Activated T-cell treated with anti-CD3 and anti-CD28 coated beads for 4 hours (primary cell): ENCODE data around the gene PXMP4.
A peak's percentile ranks its signal among the peaks of the same experiment; 100 is the strongest.
"Not testable (repeated sequence)": the region's sequence is repeated elsewhere in the genome, so short reads cannot be mapped to it uniquely, and the experiment has no call there.

Experiments used
- DNase-seq: peaks from one replicate; pipeline ENCODE4 v3.0.0-alpha.2; 2020

PXMP4 gene, protein sequence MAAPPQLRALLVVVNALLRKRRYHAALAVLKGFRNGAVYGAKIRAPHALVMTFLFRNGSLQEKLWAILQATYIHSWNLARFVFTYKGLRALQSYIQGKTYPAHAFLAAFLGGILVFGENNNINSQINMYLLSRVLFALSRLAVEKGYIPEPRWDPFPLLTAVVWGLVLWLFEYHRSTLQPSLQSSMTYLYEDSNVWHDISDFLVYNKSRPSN

DNA sequence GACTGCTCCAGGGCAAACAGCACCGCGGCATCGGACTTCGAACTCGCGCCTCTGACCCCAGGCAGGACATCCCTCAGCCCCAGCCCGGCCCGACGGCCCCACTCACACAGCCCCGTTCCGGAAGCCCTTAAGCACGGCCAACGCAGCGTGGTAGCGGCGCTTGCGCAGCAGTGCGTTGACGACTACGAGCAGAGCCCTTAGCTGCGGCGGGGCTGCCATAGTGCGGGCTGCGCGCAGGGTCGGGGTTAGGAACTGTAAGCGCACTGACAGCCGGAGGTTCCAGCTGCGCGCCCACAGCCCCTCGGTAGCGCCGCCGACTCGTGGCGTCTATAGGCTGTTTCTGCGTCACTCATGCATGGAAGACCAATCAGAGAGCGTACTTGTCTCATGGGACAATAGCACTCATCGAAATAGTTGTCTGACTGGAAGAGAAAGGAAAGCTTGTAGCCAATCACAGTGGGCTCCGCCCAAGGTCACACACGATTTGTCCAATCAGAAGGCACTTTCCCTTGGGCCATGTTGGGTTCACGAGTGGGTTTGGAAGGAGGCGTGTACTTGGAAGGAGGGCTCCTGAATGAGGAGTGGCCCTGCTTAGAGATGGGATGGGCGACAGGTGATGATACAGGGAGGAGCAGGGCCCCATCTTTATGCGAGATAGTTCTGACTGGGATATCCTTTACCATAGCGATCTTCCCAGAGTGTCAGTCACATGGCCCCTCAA is at the start of gene PXMP4:
Gene PXMP4, minus strand, starts transcription at position 322 of the 721 bp plus-strand sequence. Its CDS starts 103 bp downstream, at position 219.
- DNase-seq: peak; percentile 78

DNA sequence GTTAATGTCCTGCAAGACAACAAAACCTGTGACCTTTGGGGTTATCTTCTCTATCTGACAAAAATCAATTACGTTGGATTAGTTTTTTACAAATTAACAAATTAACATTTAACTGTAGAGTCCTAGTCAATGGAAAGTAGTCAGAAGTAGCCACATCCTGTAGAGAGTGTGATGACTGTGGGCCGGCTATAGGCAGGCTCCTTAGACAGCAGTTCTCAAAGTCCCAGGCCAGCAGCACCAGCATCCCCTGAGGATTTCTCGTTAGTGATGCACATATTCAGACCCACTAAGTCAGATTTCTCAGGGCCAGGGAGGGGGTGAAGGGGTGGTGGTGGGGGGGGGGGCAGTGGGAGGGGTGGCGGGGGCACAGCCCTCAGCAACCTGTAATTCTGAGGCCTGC is 48.9 kb upstream of the PXMP4 start:
- DNase-seq: no peak

DNA sequence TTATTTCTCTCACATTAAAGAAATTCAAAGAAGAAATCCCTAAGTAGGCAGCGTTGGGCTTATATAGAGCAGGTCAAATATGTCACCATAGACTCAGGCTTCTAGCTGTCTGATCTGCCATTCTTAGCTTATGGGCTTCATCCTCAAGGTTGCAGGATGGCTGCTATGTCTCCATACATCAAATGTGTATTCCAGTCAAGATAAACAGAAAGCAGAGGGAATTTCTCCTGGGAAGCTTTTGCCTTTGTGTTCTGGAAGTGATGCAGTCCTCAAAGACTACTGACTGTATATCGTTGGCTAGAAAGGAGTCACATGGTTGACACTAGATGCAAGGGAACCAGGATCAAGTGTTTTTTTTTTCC is 47.6 kb upstream of the PXMP4 start:
- no peak for DNase-seq

DNA sequence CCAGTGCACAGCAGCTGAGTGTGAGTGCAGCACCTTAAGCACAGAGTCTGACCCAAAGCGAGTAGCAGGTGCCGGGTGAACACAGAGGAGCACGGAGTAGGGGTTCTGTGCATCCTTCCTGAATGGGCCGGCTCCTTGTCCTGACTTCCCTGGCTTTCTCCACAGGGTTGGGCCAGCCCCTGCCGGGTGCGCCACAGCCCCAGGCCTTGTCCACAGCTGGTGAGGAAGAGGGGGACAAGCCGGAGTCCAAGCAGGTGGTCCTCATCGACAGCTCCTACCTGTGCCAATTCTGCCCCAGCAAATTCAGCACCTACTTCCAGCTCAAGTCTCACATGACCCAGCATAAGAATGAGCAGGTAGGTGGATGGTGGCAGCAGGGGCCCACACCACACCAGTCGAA is 46.6 kb upstream of the PXMP4 start:
- DNase-seq: no peak

DNA sequence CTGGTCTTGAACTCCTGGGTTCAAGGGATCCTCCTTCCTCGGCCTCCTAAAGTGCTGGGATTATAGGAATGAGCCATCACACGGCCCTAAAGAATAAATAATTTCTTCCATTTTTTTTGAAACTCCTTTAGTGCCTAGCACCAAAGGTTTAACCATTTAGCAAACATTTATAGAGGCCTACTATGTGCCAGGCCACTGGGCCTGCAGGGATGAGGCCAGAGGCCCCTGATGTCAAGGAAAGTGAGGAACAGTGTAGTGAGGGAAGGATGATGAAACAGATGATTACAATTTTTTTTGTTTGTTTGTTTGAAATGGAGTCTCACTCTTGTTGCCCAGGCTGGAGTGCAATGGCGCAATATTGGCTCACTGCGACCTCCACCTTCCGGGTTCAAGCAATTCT is 45.5 kb upstream of the PXMP4 start:
- no peak for DNase-seq

DNA sequence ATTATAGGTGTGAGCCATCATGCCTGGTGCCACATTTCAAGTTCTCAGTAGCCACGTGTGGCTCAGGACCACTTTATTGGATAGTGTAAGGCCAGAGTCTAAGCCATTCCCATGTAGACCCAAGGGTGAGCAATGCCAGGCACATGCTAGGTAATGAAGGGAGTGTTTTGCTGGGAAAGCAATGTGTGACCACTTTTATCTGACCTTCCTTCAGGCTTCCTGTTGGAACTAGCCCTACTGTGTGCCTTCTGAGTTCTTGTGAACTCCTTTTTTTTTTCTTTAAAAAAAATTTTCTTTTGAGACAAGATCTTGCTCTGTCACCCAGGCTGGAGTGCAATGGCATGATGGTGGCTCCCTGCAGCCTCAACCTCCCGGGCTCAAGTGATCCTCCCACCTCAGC is 45.0 kb upstream of the PXMP4 start:
- DNase-seq: no peak

DNA sequence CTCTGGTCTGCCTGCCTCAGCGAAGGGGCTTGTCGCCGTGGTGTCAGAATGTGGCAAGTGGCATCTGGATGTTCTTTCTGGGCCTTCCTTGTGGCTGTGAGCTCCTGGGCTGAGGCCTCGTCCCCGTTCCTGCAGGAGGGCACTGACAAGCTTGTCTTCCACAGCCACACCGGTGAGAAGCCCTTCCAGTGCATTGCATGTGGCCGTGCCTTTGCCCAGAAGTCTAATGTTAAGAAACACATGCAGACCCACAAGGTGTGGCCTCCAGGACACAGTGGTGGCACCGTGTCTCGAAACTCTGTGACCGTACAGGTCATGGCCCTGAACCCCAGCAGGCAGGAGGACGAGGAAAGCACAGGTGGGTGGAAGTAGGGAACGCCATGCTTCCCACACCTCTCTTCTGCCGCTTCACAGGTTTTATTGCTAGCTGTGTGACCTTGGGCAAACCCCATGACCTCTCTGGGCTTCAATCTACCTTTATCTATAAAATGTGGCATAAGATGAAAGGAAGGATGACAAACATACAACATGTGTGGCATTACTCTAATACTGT is 41.7 kb upstream of the PXMP4 start:
- no peak for DNase-seq

DNA sequence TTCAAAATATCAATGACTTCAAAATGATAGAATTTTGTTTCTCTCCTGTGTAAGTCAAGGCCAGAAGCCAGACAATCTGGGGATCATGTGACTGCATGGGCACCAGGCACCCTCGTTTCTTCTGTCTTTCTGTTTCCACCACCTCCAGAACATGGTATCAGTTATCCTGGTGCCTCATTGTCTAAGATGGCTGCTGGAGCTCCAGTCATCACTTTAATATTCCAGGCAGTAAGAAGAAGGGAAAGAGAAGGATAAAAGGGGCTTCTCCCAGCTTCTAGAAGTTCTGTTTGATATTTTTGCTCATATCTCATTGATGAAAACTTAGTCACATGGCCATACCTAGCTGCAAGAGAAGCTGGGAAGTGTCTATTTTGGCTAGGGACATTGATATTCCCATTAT is 37.3 kb upstream of the PXMP4 start:
- DNase-seq: no peak

DNA sequence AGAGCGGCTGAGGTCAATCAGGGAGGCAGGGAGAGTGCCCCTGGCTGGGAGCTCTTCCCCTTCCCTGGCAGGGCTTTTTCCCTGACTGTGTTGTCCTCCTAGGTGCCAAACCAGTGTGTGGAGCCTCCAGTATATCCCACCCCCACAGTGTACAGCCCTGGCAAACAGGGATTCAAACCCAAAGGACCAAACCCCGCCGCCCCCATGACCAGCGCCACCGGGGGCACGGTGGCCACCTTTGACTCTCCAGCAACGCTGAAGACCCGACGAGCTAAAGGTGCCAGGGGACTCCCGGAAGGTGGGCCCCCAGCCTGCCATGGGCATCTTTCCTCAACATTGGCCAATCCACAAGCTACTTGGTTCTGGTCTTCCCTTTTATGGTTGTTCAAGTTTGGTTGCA is 36.9 kb upstream of the PXMP4 start:
- DNase-seq: no peak

DNA sequence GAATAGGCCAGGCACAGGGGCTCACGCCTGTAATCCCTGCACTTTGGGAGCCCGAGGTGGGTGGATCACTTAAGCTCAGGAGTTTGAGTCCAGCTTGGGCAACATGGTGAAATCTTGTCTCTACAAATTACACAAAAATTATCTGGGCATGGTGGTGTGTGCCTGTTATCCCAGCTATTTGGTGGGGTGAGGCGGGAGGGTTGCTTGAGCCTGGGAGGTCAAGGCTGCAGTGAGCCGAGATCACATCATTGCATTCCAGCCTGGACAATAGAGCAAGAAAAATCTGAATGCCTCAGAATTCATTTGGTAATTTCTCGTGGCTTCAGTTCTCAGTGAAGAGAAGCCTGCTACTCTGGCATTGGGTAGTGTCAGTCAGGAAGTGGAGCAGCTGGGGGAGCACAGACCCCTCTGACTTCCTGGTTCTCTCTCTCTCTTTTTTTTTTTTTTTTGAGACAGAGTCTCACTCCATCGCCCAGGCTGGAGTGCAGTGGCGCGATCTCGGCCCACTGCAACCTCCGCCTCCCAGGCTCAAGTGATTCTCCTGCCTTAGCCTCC is 35.9 kb upstream of the PXMP4 start:
- DNase-seq: not testable (repeated sequence)

DNA sequence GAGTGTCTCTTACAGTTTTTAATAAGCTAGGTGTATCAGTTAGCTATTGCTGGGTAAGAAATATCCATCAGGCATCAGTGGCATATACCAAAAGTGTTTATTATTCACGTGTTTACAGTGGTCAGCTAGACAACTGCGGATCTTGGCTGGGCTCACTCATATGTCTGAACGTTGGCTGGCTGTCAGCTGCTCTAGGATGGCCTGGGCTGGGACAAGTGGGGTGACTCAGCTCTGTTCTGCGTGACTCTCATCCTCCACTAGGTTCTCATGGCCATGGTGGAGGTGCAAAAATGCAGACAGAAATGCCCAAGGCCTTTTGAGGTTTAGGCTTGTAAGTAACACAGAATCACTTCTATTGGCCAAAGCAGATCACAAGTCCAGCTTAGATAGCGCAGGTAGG is 33.7 kb upstream of the PXMP4 start:
- no peak for DNase-seq

DNA sequence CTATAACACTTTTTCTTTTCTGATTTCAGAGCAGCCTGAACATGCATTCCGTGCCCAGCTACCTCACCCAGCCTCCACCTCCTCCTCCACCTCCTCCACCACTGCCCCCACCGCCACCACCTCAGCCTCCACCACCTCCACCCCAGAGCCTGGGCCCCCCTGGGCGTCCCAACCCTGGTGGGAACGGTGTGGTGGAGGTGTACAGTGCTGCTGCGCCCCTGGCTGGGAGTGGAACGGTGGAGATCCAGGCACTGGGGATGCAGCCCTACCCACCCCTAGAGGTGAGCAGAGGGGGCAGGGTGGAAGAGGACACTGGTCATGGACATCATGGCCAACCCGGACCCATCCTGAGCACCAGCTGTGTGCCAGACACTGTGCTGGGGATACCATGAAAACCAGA is 33.0 kb upstream of the PXMP4 start:
- DNase-seq: no peak

DNA sequence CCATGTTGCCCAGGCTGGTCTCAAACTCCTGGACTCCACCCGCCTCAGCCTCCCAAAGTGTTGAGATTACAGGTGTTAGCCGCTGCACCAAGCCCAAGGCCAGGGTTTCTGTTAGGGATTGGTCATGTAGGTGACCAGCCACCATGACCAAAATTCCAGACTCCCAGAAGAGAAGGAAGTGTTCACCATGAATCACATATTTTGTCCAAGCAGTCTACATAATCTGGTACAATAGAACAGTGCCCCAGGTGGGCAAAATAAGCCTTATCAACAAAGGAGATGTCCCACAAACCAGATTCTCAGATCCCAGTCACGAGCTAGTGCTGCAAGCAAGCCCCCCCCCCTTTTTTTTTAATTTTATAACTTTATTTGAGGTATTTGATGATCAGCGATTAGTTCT is 31.7 kb upstream of the PXMP4 start:
- no peak for DNase-seq

DNA sequence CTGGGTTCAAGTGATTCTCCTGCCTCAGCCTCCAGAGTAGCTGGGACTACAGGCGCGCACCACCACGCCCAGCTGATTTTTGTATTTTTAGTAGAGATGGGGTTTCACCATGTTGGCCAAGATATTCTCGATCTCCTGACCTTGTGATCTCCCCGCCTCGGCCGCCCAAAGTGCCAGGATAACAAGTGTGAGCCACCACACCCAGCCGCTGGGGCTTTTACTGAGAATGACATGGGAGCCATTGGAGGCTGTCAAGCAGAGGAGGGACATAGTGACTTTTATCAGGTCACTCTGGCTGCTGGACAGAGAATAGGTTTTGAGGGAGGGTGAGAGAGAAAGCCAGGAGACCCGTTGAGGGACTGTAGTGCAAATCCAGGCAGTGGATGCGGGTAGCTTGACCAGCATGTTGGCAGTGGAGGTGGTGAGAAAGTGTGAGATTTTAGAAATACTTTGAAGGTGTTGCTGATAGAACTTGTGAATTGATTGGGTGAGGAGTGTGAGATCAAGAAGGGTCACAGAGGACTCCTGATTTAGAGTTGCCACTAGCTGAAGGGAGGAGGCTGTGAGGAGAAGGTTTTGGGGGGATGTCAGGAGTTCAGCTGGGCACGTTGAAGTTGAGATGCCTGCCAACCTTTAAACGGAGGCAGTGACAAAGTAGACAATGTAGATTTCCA is 26.4 kb upstream of the PXMP4 start:
- no peak for DNase-seq

DNA sequence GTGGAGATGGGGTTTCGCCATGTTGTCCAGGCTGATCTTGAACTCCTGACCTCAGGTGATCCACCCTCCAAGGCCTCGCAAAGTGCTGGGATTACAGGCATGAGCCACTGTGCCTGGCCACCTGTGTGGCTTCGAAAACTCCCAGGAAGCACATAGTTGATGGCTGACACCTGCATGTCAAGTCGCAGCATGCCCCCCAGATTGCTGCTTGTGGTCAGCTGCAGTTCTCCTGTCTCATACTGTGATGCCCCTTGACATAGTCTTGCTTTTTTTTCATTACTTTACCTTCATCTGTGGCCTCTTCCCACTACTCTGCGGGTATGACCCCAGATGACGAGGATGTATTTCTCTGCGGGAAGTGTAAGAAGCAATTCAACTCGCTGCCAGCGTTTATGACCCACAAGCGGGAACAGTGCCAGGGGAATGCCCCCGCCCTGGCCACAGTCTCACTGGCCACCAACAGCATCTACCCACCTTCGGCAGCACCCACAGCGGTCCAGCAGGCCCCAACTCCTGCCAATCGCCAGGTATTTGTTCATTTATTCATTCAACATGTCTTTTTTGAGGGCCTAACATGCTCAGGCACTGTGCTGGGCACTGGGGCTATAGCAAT is 24.8 kb upstream of the PXMP4 start:
- DNase-seq: no peak

DNA sequence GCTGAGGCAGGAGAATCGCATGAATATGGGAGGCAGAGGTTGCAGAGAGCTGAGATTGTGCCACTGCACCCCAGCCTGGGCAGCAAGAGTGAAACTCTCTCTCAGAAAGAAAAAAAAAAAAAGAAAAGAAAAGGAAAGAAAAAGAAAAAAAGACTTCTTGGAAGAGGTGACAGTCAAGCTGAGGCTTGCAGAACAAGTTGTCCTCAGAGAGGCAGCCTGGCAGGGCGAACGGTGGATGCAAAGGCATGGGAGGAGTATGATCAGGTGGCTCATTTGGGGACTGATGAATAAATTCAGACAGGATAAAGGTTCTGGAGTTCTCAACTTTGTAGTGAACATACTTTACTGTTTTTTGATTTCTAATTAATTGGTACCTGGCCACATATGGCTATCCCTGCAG is 24.1 kb upstream of the PXMP4 start:
- DNase-seq: no peak

DNA sequence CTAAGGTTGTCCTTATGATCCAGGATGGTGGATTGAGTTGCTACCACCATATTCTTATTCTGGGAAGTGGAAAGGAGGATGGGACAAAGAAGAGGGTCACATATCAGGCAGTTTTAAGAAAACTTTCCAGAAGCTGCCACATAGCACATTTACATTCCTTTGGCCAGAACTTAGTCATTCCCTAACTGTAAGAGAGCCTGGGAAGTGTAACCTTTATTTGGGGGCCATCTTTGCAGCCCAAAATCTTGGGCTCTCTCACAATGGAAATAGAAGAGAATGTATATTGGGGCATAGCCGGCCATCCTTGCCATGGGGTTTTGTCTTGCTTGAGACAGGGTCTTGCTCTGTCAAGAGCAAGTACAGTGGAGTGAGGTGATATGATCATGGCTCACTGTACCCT is 20.1 kb upstream of the PXMP4 start:
- no peak for DNase-seq

DNA sequence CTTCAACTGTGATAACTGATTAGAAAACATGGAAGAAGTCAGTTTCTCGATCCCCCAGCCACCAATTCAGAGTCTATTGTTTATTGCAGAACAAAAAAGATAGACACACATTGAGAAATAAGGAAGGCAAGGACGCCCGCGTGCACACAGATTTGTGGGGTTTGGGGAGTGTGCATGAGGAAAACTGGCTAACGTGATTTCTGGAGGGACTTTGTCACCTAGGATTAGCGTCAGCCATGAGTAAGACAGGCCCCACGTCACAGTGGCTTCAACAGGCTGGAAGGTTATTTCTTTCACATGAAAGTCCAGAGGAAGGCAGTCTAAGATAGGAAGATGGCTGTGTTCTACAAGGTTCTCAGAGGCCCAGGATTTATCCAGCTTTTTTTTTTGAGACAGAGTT is 19.4 kb upstream of the PXMP4 start:
- no peak for DNase-seq

DNA sequence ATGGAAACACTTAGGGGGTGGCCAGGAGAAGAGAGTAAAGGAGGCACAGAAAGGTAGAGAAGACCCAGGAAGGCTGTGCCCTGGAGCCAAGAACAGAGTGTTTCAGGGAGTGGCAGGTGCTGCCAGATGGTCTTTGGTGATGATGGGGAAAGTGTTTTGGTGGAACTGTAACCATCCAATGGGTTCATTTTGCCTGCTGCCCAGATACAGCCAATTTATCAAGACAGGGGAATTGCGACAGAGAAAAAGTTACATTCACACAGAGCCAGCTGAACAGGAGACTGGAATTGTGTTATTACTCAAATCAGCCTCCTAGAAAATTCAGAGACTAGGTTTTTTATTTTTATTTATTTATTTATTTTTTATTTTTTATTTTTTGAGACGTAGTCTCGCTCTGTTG is 16.9 kb upstream of the PXMP4 start:
- no peak for DNase-seq

DNA sequence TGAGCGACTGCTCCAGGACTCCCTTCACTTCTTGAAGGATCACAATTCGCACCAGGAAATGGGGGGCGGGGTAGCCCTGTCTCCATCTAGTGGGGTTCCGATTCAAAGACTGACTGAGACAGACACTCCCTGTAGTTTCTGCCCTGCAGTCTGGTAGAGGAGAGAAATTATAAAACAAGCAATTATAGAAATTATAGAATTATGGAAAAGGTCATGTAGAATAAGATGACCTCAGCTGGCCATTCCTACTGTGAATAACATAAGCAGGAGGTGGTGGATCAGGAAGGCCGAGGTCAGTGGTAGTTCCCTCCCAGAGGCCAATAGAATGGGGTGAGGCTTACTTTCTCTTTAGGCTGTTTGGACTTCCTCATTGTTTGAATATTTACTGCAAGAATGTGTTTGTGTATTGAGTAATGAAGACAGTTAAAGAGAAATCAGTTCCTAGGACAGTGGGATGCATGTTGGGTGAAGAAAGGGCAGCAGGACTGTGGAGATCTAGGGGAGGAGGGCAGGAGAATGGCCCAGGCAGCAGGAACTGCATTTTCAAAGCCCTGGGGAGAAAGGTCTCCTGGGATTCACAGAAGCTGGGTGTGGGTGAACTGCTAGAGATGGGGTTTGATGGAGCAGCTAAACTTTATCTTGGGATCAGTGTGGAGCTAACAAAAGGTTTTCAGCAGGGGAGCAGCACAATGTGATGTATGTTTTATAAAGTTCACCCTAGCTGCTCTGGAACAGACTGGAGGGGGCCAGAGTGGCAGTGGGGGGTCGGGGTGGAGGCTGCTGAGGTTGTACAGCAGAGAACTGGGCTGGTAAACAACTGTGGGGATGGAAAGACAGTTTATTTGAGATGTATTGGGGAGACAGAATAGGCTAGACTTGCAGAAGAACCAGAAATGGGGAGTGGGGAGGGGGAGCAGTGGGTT is 13.8 kb upstream of the PXMP4 start:
- DNase-seq: no peak

DNA sequence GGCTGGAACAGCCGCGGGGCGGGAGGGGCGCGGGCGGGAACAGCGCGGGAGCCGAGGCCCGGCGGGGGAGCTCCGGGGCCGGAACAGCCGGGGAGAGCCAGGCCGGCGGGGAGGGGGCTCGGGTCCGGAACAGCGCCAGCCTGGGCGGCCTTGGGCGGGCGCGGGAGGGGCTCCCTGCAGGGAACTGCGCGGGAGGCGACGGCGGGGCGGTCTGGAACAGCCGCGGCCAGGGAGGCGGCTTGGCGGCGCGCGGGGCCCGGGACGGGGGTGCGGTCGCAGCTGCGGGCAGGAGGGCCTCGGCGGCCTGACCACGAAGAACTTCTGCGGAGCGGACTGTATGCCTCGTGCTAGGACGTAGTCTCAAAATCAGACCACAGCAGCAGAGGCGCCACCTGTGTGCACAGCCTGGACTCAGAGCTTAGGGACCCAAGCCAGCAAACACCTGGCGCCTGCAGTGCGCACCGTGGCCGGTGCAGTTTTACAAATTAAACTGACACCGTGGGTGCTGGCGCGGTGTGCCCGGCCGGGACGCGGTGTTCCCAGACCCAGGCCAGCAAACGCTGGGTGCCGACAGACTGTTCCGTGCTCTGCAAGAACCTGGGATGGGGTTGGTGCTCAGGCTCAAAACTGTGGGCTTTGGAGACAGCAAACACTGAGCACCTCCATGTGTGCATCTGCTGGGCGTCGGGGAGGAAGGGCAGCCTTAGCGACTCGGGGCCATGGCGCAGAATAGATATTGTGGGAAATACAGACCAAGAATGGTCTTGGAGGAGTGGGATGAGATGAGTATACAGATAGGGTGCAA is 12.3 kb upstream of the PXMP4 start:
- peak; percentile 72 for DNase-seq
